ENCODE results near the gene AMPD3.

DNA sequence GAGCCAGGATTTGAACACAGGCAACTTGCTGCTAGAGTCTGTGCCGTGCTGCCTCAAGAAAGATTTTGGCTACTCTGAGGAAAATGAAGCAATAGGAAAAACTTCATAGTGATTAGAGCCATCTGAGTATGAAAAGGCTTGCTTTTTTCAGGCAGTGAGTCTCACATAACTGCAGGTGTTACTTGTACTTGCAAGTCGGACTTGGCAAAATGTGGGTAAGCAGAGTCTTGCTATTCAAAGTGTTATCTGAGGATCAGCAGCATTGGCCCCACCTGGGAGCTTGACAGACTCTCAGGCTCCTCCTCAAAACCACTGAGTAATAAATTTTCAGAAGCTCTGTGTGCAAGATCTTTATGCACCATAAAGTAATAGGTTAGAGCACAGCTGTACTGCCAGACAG, 67.9 kb downstream of the AMPD3 start:
- TF ChIP-seq, protein P1, sequence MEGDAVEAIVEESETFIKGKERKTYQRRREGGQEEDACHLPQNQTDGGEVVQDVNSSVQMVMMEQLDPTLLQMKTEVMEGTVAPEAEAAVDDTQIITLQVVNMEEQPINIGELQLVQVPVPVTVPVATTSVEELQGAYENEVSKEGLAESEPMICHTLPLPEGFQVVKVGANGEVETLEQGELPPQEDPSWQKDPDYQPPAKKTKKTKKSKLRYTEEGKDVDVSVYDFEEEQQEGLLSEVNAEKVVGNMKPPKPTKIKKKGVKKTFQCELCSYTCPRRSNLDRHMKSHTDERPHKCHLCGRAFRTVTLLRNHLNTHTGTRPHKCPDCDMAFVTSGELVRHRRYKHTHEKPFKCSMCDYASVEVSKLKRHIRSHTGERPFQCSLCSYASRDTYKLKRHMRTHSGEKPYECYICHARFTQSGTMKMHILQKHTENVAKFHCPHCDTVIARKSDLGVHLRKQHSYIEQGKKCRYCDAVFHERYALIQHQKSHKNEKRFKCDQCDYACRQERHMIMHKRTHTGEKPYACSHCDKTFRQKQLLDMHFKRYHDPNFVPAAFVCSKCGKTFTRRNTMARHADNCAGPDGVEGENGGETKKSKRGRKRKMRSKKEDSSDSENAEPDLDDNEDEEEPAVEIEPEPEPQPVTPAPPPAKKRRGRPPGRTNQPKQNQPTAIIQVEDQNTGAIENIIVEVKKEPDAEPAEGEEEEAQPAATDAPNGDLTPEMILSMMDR (conservative IDR thresholded peaks at IDR 0.05; ENCODE audit: low read depth, low read length): no peak
- no peak for TF ChIP-seq EZH2 (IDR thresholded peaks at IDR 0.05; ENCODE audit: borderline replicate concordance, low read depth, low read length, poor library complexity, severe bottlenecking)
